HEK293T (cell line): Measurements from ENCODE around the gene TIMP2.

Source experiments
- CTCF ChIA-PET: fragments of 350-600 bp; formaldehyde crosslinking; extraction: SDS; loops from one replicate; lab custom pipeline; 2021; ENCODE audit warnings: antibody characterized with exemption, inconsistent platforms; lab: Yijun Ruan, JAX
- POLR2A ChIA-PET: fragments of 350-600 bp; formaldehyde crosslinking; extraction: SDS; loops from one replicate; lab custom pipeline; 2020; ENCODE audit warnings: antibody characterized with exemption, inconsistent platforms; lab: Yijun Ruan, JAX
- DNase-seq: peaks from one replicate; pipeline ENCODE4 v3.0.0; 2012; ENCODE audit warnings: mixed read lengths; ENCODE audit errors: extremely low spot score
- ARNT ChIP-seq: fragments of 450-650 bp; IDR thresholded peaks from 2 replicates; pipeline ENCODE4 v1.6.1; 2017; ENCODE audit warnings: mild to moderate bottlenecking
- BHLHE40 ChIP-seq: fragments of 450-650 bp; IDR thresholded peaks from 2 replicates; pipeline ENCODE4 v1.6.1; 2016; ENCODE audit warnings: mild to moderate bottlenecking, moderate library complexity, borderline replicate concordance
- CTBP1 ChIP-seq: fragments of 450-650 bp; IDR thresholded peaks from 2 replicates; pipeline ENCODE4 v1.6.1; 2016; ENCODE audit warnings: borderline replicate concordance
- ELF4 ChIP-seq: fragments of 450-650 bp; IDR thresholded peaks from 2 replicates; pipeline ENCODE4 v1.6.1; 2017; ENCODE audit warnings: antibody characterized with exemption
- FOXA1 ChIP-seq: fragments of 450-650 bp; IDR thresholded peaks from 2 replicates; pipeline ENCODE4 v1.6.1; 2016; ENCODE audit warnings: mild to moderate bottlenecking
- FOXK2 ChIP-seq: fragments of 450-650 bp; IDR thresholded peaks from 2 replicates; pipeline ENCODE4 v1.6.1; 2016; ENCODE audit warnings: mild to moderate bottlenecking
- FOXM1 ChIP-seq: fragments of 450-650 bp; IDR thresholded peaks from 2 replicates; pipeline ENCODE4 v1.6.1; 2017; ENCODE audit warnings: mild to moderate bottlenecking, borderline replicate concordance
- HDGF ChIP-seq: fragments of 450-650 bp; IDR thresholded peaks from 2 replicates; pipeline ENCODE4 v1.6.1; 2017; ENCODE audit warnings: antibody characterized with exemption, borderline replicate concordance
- L3MBTL2 ChIP-seq: fragments of 450-650 bp; conservative IDR thresholded peaks from 2 replicates; pipeline ENCODE4 v1.6.1; 2016; ENCODE audit warnings: mild to moderate bottlenecking
- LEF1 ChIP-seq: fragments of 450-650 bp; IDR thresholded peaks from 2 replicates; pipeline ENCODE4 v1.6.1; 2017; ENCODE audit warnings: mild to moderate bottlenecking, borderline replicate concordance
- NFRKB ChIP-seq: fragments of 450-650 bp; IDR thresholded peaks from 2 replicates; pipeline ENCODE4 v1.6.1; 2016; ENCODE audit warnings: mild to moderate bottlenecking, moderate library complexity
- PKNOX1 ChIP-seq: fragments of 450-650 bp; IDR thresholded peaks from 2 replicates; pipeline ENCODE4 v1.6.1; 2016
- SP1 ChIP-seq: fragments of 450-650 bp; IDR thresholded peaks from 2 replicates; pipeline ENCODE4 v1.6.1; 2017
- SUZ12 ChIP-seq: fragments of 450-650 bp; IDR thresholded peaks from 2 replicates; pipeline ENCODE4 v1.6.1; 2016; ENCODE audit warnings: mild to moderate bottlenecking
- TARDBP ChIP-seq: fragments of 450-650 bp; IDR thresholded peaks from 2 replicates; pipeline ENCODE4 v1.6.1; 2016
- ZNF384 ChIP-seq: fragments of 450-650 bp; IDR thresholded peaks from 2 replicates; pipeline ENCODE4 v1.6.1; 2016

The TIMP2 gene

GRCh38 chr17:78934681-78935418 is 9.7 kb upstream of the TIMP2 start:
- no peak for DNase-seq
- no peak for TF ChIP-seq FOXM1
- no peak for TF ChIP-seq LEF1
- TF ChIP-seq ZNF384: no peak
- no peak for TF ChIP-seq PKNOX1
- TF ChIP-seq FOXK2: no peak
- no peak for TF ChIP-seq L3MBTL2
- TF ChIP-seq SUZ12: no peak
- TF ChIP-seq ELF4: no peak
- no peak for TF ChIP-seq CTBP1
- no peak for TF ChIP-seq SP1
- TF ChIP-seq NFRKB: no peak
- TF ChIP-seq BHLHE40: no peak
- TF ChIP-seq TARDBP: no peak
- TF ChIP-seq FOXA1: no peak
- no peak for TF ChIP-seq ARNT
- no peak for TF ChIP-seq HDGF
- ChIA-PET POLR2A (interaction anchor here (1.3 kb wide), 1 partner anchor 9 kb away, joined by 5 read pairs; the partner anchor contains the start of gene TIMP2), CTCF (no interaction called here)

DNA sequence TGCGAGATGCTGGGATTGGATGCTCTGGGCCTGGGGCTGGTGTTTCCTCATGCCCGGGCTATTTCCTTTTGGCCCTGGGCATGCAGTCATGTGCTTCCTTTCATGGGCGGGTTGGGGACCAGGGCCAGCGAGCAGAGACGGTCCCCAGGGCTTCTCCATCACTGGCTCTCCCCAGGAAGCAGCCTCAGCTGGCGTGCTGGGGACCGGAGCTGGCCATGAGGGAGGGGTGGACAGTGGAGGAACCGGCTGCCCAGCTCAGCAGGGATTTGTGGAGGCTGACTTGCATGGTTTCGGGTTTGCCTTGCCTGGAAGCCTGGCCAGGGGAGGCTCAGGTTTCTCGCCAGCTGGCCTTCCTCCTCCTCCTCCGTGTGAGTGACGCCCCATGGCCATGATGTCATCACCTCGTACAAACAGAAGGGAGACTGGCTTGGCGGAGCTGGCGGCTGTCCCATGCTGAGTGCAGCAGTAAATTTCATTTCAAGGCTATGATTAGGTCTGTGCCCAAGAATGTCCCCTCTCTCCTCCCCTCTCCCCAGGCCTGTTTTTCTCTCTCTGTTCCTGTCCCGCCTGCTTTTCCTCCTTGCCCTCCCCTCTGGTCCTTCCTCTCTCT is 8.9 kb upstream of the TIMP2 start:
- POLR2A ChIA-PET: interaction anchor here (1.0 to 1.6 kb wide), 3 partner anchors 8 to 93 kb away, joined by 3 to 5 read pairs (median 3); partner anchors contain the start of genes TIMP2 and USP36
- peak; percentile 67 for DNase-seq
- CTCF ChIA-PET: no interaction called here
- TF ChIP-seq FOXA1: no peak
- TF ChIP-seq HDGF: peak; percentile 23; the same call in 1 of the 2 replicates
- TF ChIP-seq PKNOX1: peak; percentile 95
- no peak for TF ChIP-seq ELF4
- no peak for TF ChIP-seq ZNF384

DNA sequence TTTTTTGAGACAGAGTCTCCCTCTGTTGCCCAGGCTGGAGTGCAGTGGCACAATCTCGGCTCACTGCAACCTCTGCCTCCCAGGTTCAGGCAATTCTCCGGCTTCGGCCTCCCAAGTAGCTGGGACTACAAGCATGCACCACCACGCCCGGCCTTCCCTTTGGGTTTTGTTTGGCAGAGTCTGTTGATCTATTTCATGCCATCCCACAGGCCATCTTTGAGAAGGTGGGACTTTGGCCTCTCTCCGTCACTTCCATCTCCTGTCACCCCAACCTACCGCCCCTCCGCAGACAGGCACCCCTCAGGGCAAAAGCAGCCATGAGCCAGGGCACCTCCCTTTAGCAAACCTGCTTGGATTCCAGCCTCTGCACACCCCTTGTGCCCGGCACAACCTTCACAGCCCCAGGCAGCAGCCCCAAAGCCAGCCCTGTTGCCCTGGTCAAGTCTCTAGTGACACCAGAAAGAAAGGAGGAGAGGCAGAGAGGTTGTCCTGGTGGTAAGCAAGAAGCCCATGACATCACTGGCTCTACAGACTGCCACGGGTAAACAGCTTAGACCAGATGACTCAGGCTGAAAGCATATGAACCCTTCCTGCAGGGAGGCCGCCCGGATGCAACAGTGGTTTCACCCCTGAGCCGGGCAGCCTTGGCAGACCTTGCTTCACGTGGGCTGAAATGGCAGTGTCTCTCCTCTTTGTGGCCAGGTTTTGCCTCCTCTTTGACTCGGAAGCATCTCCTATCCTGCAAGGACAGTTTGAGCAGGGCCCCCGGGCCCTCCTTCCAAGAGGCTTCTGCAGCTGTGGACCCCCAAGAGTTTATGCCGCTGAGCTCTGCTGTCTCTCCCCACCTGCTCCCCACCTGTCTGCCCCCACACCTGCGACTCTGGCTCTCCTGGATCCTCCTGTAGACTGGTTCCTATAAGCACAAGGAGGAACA is 8.1 kb upstream of the TIMP2 start:
- ChIA-PET CTCF (no interaction called here), POLR2A (interaction anchor here (1.0 to 1.6 kb wide), 3 partner anchors 8 to 92 kb away, joined by 3 to 5 read pairs (median 3); partner anchors contain the start of genes TIMP2 and USP36)
- DNase-seq: peak; percentile 37
- TF ChIP-seq CTBP1 (no peak), FOXM1 (no peak), LEF1 (no peak), SP1 (no peak), ELF4 (no peak), ARNT (no peak), FOXK2 (no peak), ZNF384 (no peak), L3MBTL2 (no peak), TARDBP (no peak), HDGF (no peak), SUZ12 (no peak), FOXA1 (no peak), NFRKB (no peak), PKNOX1 (no peak), BHLHE40 (no peak)

- no peak for DNase-seq
- no peak for TF ChIP-seq BHLHE40
- no peak for TF ChIP-seq FOXK2
- no peak for TF ChIP-seq TARDBP
- no peak for TF ChIP-seq L3MBTL2
- TF ChIP-seq FOXA1: no peak
- no peak for TF ChIP-seq ARNT
- no peak for TF ChIP-seq FOXM1
- TF ChIP-seq ELF4: no peak
- TF ChIP-seq SP1: no peak
- no peak for TF ChIP-seq PKNOX1
- no peak for TF ChIP-seq ZNF384
- TF ChIP-seq SUZ12: no peak
- no peak for TF ChIP-seq HDGF
- TF ChIP-seq NFRKB: no peak
- no peak for TF ChIP-seq LEF1
- TF ChIP-seq CTBP1: no peak
- ChIA-PET CTCF (no interaction called here), POLR2A (no interaction called here)
These were observed 5.0 kb upstream of the TIMP2 start for GRCh38 chr17:78929908-78930775.
